AG08395 (cell line): ENCODE measurements around the gene CABP7.
A peak's percentile ranks its signal among the peaks of the same experiment; 100 is the strongest.

ENCODE experiments used
- DNase-seq: peaks from one replicate; pipeline ENCODE4 v3.0.0; 2012; ENCODE audit warnings: mixed read lengths, low spot score

Gene CABP7

DNA sequence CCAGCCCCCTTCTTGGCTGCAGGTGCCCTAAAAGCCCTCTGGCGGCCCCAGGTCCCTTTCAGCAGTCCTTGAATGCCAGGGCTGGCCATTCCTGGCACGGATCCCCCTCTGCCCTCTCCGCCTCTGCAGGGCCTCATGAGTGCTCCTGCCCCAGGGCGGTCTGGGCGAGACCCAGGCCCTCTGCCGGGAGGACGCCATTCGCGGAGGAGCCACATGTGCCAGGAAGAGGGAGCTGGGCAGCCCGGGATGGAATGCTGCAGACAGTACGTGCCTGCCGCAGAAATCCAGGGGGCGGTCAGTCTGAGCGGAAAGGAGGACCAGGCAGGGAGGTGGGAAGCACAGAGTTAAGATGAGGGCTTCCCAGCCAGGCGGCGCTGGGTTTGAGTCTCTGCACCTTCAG, 2.8 kb downstream of the CABP7 start:
- DNase-seq: no peak

DNA sequence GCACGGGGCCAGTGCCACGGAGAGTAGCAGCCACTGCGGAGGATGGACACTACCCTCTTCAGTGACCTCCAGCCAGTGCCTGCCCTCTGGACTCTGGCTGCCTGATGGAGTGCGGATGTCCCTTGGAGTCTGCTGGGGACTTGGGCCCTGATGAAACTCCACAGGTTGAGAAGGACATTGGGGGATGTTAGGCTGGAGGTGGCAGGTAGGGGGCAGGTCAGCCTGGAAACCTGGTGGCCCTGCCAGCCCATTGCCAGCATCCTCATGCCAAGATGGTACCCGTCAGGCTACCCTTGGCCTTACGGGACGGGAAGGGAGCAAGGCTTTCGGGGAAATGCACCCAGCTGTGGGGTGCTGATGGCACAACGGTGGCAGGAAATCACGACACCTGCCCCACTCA, 4.0 kb downstream of the CABP7 start:
- no peak for DNase-seq

DNA sequence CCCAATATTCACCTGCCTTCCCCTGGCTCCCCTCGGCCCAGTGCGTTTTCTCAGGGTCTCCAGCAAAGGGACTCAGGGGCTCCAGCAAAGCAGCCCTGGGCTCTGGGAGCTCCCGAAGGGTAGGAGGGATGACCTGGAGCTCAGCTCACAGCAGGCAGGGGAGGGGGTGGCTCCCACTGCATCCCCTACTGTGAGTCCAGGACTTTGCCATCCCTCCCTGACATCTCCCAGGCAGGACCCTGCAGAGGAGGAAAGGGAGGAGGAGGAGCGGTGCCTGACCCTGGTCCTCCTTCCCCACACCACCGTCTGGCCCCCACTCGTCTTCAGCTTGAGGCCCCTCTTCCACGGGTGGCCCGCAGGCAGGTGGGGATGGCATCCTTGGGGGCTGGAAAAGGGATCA, 5.0 kb downstream of the CABP7 start:
- no peak for DNase-seq

DNA sequence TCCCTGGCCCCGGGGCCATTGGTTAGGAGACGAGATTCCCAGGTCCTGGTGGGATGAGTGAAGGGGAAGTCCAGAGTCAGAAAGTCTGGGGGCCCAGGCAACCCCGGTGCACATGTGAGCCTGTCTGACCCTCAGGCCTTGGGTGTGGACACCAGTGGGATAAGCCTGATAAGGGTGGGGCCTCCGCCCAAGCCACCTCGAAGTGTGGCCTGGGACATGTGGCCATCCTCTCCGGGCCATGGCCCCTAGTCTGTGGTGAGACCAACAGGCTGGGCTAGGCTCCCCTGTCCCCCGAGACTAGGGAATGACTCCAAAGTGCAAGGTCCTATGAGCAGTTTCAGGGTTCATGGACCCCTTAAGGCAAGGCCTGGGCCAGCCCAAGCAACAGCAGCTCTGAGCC, 6.3 kb downstream of the CABP7 start:
- DNase-seq: no peak

DNA sequence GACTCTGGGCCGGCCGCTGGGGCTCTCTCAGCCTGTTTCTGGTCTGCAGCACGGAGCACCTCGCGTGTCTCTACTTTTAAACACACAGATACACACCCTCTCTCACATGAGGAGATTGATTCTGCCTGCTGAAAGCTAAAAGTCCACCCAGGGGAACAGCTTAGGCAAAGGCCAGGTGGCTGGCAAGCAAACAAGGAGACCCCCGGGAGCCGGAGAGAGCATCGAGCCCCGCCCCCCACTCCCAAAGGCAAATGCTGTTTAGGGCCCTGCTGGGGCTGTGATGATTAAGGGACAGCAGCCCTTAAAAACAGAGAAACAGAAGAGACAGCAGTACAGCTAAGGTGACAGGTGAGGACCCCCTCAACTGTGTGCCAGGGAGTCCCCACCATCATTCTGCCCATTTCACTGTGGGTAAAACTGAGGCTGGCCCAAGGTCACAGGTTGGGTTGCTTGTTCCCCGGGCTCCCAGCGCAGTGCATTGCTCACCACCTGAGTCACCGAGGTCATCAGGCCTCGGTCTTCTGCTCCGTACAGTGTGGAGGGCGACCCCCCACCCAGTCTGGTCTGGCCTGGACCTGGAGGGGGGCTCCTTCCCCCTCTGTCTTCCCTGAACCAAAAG, 6.8 kb downstream of the CABP7 start:
- no peak for DNase-seq

DNA sequence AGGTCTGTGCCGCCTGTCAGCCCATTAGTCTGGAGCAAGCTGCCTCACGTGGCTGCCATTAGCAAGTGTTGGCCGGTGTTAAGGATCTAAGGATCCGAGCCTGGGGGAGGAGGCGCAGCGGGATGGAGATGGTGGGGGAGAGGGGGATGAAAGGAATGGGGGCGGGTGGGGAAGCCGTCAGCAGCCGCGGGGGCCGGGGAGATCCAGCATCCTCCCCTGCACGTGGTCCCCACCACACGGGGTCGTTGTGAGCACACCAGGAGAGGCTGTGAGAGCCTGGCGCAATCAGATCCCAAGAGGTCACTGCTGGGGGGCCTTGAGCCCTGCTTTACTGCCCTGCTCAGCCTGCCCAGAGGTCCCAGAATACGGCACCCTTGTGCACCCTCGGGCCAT, 7.3 kb downstream of the CABP7 start:
- DNase-seq: peak; percentile 69

DNA sequence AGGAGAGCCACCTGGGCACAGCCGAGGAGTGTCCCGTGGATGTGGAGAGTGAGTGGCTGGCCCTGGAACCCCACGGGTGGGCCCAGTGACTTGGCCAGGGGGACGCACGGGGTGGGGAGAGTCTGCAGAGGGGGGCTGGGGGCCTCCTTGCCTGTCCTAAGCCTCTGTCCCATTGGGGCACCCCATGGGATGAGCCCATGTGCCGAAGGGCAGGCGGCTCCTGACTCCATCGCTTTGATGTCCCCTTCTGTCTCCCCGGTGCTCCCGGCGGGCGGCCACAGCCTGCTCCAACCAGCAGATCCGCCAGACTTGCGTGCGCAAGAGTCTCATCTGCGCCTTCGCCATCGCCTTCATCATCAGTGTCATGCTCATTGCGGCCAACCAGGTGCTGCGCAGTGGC, 9.4 kb downstream of the CABP7 start:
- no peak for DNase-seq

DNA sequence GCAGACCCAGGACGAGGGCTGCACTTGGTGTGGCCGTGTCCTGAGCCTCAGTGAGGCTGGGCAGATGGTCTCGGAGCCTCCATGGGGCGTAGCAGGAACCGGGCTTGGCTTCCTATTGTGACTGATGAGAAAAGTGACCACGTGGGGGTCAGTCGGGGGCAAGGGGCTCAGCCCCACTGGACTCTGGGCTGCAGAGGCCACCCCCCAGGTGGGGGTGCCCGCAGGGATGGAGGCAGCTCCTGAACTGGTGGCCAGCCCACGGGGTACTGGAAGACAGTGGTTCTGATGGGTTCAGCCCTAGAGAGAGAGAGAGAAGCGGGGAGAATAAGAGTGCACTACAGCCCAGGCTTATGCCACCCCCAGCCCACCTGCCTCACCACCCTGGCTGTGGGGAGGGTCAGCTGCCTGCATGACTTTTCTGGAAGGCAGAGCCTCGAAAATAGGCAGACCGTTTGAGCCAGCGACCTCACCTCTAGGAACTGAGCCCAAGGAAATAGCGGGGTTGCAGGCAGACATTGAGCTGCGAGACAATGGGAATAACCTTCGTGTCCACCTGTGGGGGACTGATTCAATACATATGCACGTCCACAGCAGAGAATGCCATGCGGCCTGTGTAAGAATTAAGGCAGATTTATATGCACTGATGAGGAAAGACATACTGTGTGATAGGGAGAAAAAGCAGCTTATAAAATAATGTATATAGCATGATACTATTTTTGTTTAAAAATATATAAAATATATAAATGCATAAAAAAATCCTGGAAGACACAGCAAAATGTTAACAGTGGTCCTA, 11.5 kb downstream of the CABP7 start:
- DNase-seq: no peak

DNA sequence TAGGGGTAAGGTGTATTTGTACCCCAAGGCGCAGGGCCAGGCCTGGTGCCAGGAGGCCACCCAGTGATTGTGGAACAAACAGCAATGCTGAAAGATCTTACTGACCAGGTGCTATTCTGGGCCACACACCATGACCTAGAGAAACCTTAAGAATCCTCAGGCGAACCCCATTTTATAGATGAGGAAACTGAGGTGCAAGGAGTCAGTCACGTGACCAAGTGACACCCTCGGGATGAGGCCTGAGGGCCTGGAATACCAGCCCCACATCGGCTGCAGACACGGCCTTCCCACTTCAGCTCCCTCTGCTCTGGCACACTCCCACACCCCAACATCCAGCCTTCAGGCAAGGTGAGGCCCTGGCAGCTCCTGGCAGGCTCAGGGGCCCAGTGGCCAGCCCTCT, 13.1 kb downstream of the CABP7 start:
- DNase-seq: no peak

DNA sequence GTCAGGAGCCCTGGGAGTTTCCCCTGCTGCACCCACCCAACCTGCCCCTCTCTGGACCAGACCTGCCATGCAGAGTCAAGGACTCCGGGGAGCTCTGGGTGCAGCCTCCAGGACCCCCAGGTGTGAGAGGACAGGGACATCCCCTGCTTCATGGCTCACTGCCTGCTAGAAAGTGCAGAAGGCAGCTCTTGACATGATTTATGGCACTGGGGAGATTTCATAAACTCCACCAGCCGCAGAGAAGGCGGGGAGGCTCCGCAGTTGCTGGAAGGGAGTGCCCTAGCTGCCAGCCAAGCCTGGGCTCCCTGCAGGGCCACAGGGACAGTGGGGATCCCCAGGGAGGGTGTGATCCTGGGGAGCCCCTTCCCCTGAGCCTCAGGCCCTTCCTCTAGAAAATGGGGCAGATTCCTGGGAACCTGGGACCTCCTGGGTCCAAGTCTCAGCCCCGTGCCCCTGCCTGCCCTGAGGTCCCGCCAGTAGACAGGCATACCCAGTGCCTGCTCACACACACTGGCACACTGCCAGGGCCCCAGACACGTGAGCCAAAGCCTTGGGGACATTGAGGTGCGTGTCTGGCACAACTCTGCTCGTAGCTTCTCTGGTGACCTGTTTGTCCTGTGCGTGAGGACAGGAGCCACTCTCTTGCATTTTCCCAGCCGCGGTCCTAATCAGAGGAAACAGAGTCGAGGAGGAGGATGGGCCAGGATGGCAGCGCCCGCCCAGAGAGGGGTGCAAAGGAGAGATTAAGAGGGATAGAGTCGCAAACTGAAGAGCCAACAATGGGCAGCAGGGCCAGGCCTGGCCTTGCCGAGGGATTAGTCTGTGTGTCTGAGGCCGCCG, 13.8 kb downstream of the CABP7 start:
- no peak for DNase-seq

DNA sequence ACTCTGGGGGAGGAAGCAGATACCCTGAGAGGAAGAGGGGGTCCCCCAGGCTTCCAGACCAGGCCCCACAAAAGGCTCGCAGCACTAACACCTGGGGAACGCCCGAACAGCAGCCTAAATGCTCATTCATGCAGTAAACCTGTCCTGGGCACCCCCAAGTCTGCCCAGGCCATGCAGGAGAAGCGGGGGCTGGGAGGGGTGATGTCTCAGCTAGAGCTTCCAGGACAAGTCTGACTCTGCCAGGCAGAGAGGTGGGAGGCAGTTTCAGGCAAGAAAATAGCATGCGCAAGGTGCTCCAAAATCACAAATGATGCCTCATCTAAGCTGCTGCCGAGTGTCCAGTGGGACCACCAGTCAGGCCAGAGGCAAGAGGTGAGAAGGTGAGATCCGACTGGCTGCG, 14.6 kb downstream of the CABP7 start:
- no peak for DNase-seq

DNA sequence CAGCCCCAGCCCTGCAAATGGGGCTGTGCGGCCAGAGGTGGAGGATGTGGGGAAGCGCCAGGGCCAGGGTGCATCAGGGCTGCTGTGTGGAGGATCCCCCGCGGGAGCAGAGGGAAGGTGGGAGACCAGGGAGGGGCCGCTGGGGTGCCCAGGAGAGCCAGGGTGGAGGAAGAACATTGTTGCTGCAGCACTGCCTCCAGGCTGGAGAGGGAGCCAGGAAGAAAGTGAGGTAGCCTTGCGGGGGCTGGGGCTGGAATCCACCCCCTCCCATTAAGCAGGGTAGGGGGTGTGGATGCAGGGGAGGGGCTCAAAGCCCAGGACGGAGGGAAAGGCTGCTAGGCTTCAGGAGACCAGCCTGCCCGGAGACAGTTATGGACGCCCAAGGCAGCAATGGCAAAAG, 15.0 kb downstream of the CABP7 start:
- DNase-seq: no peak

DNA sequence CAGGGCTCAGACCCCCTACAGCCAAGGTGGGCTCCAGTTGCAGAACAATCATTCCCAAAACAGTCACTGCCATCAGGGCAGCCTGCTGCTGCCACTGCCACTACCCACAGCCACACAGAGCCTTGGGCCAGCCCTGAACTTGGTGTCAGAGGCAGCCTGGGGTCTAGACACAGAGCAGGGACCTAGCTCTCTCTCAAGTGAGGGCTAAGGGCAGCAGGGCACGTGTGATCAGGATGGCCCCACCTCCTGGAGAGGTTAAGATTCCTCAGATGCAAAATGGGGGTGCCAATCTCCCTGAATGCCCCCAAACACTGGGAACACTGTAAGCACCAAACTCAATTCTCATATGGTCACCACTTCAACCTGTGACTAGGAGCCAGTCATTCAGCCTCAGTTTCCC, 15.6 kb downstream of the CABP7 start:
- no peak for DNase-seq

DNA sequence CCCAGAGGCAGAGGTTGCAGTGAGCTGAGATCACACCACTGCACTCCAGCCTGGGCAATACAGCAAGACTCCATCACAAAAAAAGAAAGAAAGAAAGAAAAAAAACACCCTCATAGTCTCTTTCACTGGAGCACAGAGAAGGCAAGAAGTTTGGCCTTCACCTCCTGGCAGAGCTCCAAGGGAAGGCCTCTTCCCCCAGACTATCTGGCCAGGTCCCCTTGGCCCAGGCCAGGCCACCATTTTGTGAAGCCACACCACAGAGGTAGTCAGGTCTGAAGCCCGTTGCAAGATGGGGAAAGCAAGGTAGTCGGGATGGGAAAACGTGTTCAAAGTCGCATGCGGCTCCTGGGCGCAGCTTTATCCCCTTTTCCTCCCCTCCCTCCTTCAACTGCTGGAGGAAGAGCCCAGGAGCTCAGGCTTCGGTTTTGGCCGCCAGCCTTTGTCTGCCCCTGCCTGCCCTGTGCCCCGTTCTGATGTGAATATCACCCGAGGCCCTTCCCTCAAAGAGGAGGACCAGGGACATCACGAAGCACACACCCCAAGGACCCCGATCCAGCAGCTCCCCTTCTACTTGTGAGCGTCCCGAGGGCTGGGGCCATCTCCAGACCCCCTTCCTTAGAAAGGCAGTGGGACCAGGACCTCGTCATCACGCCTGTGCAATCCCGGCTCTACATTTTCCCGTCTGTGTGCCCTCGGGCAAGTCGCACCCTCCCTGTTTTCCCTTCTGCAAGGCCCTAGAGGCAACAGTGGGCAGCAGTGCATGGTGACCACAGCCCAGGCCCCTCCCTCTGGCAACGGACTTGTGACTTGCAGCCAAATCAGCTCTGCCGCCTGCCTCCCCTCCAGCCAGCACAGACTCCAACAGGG, 17.7 kb downstream of the CABP7 start:
- DNase-seq: no peak

DNA sequence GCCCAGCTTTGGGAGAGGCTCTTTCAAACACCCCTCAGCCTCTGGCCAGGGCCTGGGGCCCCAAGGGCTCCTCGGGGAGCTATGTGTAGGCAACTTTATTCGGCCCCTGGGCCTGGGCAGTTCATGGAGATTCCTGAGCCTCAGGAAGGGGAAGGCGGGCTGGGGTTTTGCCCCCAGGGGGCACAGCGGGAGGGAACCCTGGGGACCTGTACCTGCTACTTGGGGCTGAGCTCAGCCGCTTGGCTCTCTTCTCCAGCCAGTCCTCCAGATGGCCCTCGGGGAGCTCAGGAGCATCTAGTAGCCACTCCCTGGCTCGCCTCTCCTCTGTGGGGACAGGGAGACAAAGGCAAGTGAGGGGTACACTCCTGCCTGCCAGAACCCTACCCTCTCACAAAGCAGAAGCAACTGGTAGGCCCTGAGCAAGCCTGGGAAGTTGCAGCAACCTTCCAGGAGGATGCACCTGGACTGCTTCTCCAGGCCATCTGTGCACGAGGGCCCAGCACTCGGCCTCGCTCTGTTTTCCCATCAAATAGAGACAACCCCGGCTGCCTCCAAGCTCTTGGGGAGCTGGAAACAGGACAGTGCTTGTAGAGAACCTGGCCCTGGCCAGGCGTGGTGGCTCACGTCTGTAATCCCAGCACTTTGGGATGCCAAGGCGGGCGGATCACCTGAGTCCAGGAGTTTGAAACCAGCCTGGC, 18.5 kb downstream of the CABP7 start:
- no peak for DNase-seq

DNA sequence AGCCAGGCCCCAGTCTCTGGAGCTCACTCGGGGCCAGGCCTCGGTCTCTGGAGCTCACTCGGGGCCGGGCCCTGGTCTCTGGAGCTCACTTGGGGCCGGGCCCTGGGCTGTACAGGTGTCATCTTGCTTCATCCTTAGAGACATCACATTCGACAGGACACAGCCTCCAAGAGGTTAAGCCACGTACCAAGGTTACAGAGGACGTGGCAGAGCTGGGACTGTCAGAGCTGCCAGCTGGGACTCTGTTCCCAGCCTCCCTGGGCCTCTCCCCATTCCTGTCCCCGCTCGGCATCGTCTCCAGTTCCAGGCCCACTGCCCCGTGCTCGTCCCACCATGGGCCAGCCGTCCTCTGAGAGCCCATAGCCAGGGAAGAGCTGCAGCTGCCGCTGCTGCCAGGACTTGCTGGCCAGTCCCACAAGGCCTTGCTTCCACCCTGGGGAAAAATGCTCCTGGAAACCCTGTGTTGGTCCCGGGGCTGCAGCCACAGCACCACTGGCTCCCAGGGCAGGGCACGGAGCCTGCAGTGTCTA, 19.6 kb downstream of the CABP7 start:
- DNase-seq: no peak

DNA sequence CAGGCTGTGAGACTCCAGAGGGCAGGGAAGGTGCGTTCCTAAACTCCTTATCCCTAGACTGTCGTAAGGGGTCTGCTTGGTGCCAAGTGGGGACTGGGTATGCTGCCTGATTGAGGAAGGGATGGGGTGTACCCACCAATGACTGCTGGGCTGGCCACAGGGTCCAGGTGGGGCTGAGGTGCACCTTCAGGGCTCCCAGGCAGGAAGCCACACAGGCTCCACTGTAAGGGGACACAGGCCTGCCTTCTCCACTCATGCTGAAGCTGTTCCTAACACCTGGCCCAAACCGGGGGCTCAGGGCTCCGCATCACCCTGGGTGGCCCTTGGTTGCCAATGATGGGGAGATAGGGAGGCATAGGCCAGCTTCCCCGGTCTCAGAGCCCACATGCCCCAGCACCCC, 20.4 kb downstream of the CABP7 start:
- no peak for DNase-seq

DNA sequence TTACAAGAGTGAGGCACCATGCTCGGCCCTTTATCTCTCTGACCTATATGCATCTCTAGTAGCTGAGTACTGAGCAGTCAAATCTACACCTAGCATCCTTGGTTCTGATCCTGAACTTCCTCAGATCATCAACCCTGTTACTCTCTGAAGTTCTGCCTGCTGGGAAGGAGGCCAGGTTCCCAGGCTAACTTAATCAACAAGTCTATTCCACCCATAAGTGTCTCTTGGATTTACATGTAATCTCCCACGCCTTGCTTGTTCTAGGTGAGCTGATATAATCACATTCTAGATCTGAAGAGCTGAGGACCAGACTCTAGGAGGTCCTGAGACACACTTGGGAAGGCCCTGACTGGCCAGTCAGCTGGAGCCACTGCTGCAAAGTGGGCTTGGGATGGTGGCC, 22.1 kb downstream of the CABP7 start:
- no peak for DNase-seq

DNA sequence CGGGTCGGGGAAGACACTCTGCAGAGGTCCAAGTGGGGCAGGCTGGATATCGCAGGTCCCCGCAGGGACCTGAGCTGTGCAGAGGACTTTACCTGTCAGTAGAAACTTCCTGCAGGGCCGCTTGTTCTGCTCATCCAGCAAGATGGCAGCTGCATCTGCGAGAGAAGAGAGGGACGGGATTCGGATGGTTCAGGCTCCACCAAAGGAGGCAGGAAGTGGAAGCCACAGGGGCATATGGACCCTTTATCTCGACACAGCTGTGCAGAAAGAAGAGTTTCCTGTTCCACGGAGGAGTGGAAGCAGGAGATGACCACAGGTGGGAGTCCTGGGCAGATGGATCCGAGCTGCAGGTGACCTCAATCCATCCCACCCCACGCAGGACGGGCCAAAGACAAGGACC, 22.5 kb downstream of the CABP7 start:
- DNase-seq: no peak

DNA sequence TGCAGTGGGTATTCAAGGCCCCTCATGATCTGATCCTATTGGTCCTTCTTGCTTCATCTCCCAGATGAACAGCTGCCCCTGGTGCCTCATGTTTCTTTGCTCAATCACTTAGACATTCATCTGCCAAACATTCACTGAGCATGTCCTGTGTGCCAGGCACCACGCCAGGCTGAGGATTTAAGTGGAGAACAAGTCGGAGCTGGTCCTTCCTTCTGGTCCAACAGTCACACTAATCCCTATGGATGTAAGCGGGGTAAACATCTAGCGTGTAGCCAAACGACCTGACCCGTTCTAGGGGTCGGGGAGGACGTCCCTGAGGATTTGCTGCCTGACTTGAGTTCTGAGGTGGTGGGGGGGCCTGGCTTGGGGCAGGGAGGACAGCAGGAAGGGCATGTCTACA, 25.1 kb downstream of the CABP7 start:
- peak; percentile 56 for DNase-seq

DNA sequence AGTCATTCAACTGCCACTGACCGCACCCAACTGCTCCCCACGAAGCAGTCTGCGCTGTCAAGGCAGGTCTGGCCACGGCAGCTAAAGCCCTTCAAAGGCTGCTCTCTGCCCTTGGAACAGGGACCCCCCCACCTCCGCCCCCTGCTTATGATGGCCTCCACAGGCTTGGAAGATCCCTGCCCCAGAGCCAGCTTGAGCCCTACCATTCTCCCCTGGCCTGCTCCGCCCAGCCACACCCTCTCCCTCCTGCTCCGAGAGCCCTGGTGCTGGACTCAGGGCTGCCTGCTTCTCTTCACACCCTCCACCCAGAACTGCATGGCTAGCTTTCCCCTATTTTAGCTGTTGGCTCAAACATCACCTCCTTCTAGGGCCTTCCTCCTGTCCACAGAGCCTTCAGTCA, 28.0 kb downstream of the CABP7 start:
- DNase-seq: no peak
